Caco-2 (cell line): ENCODE results near the gene MTO1. TPM values are rescaled to one million over a fixed set of nuclear protein-coding genes. Genes with fewer than 3 reads are reported as not detected.

Source experiments
- BruUV-seq: library from RNA; stranded (reverse); fragments of 400-500 nt; replicated peaks from 2 replicates; lab custom pipeline; 2021; lab: Mats Ljungman, UMichigan
- CTCF ChIA-PET: fragments of 300-600 bp; sonication (Branson Sonifier 250); formaldehyde crosslinking; loops from one replicate; lab custom pipeline; 2022; ENCODE audit warnings: antibody characterized with exemption; lab: Charles Lee
- POLR2A ChIA-PET: fragments of 300-600 bp; sonication (Branson Sonifier 250); formaldehyde crosslinking; loops from one replicate; lab custom pipeline; 2022; ENCODE audit warnings: antibody characterized with exemption; lab: Charles Lee
- DNase-seq, 2 experiments: peaks; one replicate each; pipeline versions ENCODE4 v3.0.0 to v3.0.0-alpha.2; 2020 to 2022
- H3K27me3 ChIP-seq: replicated peaks from 2 replicates; pipeline ENCODE4 v1.6.0; 2011; ENCODE audit warnings: low read length; ENCODE audit not compliant: control insufficient read depth, insufficient read depth
- H3K36me3 ChIP-seq: 2 replicates; pipeline ENCODE4 v1.5.1; 2011; ENCODE audit warnings: low read length; ENCODE audit not compliant: control insufficient read depth, insufficient read depth
- H3K4me1 ChIP-seq: fragments of 250-450 bp; sonication (Bioruptor Pico); 2 replicates; pipeline ENCODE4 v1.5.1; 2020; ENCODE audit warnings: mild to moderate bottlenecking
- H3K4me3 ChIP-seq: 2 replicates; pipeline ENCODE4 v1.5.1; 2011; ENCODE audit warnings: low read depth, mild to moderate bottlenecking, control low read depth, low read length
- H3K9me3 ChIP-seq: fragments of 250-450 bp; sonication (Bioruptor Pico); 2 replicates; pipeline ENCODE4 v1.5.1; 2020; ENCODE audit warnings: mild to moderate bottlenecking, moderate library complexity
- H3K27ac Mint-ChIP-seq: one replicate; pipeline ENCODE4 v1.8.0; 2022; ENCODE audit warnings: mixed read lengths; ENCODE audit not compliant: unreplicated experiment
- H3K27me3 Mint-ChIP-seq: one replicate; pipeline ENCODE4 v1.8.0; 2022; ENCODE audit warnings: mixed read lengths; ENCODE audit not compliant: insufficient read depth, unreplicated experiment
- H3K36me3 Mint-ChIP-seq: one replicate; pipeline ENCODE4 v1.8.0; 2022; ENCODE audit warnings: mild to moderate bottlenecking, mixed read lengths; ENCODE audit not compliant: insufficient read depth, unreplicated experiment
- H3K4me1 Mint-ChIP-seq: one replicate; pipeline ENCODE4 v1.8.0; 2022; ENCODE audit warnings: low read depth, mixed read lengths; ENCODE audit not compliant: unreplicated experiment
- H3K4me3 Mint-ChIP-seq: one replicate; pipeline ENCODE4 v1.8.0; 2022; ENCODE audit warnings: mild to moderate bottlenecking, moderate library complexity, mixed read lengths; ENCODE audit not compliant: unreplicated experiment
- H3K9me3 Mint-ChIP-seq: one replicate; pipeline ENCODE4 v1.8.0; 2022; ENCODE audit warnings: mixed read lengths; ENCODE audit not compliant: unreplicated experiment
- intact Hi-C: fragments of 100-400 bp; cut with micrococcal nuclease; formaldehyde crosslinking; loops from one replicate; pipeline ENCODE4 v1.10.0; 2022; ENCODE audit not compliant: unreplicated experiment
- total RNA-seq: library from RNA; stranded (reverse); gene quantifications from 2 replicates; pipeline ENCODE4 v1.2.3, GENCODE V29; 2022
- TF ChIP-seq, protein P1 (sequence below), 2 experiments: fragments of 200-600 bp in 1 of 2; IDR thresholded peaks; 1 replicate in 1 of 2; 2 replicates in 1 of 2; pipeline versions ENCODE4 v1.5.1 to v1.8.0; 2011 to 2022; ENCODE audit warnings: antibody characterized with exemption in 1 of 2, control low read depth in 1 of 2, inconsistent platforms in 1 of 2, low read depth in 1 of 2, low read length in 1 of 2, mild to moderate bottlenecking in 1 of 2, moderate library complexity in 1 of 2; ENCODE audit not compliant: insufficient read depth in 1 of 2, severe bottlenecking in 1 of 2, unreplicated experiment in 1 of 2

MTO1 gene
- total RNA-seq, 1 experiment from 2014 or later, result 28.7 TPM

DNA sequence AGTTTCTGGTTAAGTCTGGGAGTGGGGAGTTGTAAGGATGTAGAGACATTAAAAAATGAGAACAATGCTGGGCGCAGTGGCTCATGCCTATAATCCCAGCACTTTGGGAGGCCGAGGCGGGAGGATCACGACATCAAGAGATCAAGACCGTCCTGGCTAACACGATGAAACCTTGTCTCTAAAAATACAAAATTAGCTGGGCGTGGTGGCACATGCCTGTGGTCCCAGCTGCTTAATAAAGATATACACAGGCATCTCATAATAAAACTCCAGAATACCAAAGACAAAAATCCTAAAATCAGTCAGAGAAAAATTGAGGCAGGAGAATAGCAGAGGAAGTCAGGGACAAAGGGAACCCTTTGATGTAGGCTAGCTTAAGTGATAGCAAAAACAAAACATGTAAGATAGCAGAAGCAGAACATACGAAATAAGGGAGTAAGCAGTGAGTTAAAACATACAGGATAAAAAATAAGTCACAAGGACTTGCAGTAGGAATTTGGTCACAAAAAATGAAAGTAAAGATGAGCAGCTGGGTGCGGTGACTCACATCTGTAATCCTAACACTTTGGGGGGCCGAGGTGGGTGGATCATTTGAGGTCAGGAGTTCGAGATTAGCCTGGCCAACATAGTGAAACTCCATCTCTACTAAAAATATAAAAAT, 43.3 kb upstream of the MTO1 start:
- BruUV-seq, result no TSS peak
- Mint-ChIP-seq H3K9me3 (no peaks in the 10 kb centered on the region), H3K27me3 (no peaks in the 10 kb centered on the region), H3K4me3 (no peak overlapping the region), H3K36me3 (peaks cover 39% of the 10 kb centered on the region), H3K4me1 (peaks cover 16% of the 10 kb centered on the region), H3K27ac (no peak overlapping the region)
- Histone ChIP-seq H3K4me3 (no peak overlapping the region), H3K9me3 (no peaks in the 10 kb centered on the region), H3K4me1 (peaks cover 13% of the 10 kb centered on the region), H3K36me3 (0 out of 2 replicates have a peak, but pooled peaks cover 1% of the 10 kb centered on the region), H3K27me3 (no peaks in the 10 kb centered on the region)
- intact Hi-C loops, result no loop called here
- ChIA-PET CTCF (no interaction called here), POLR2A (no interaction called here)
- DNase-seq, result no peak
- TF ChIP-seq, protein P1, sequence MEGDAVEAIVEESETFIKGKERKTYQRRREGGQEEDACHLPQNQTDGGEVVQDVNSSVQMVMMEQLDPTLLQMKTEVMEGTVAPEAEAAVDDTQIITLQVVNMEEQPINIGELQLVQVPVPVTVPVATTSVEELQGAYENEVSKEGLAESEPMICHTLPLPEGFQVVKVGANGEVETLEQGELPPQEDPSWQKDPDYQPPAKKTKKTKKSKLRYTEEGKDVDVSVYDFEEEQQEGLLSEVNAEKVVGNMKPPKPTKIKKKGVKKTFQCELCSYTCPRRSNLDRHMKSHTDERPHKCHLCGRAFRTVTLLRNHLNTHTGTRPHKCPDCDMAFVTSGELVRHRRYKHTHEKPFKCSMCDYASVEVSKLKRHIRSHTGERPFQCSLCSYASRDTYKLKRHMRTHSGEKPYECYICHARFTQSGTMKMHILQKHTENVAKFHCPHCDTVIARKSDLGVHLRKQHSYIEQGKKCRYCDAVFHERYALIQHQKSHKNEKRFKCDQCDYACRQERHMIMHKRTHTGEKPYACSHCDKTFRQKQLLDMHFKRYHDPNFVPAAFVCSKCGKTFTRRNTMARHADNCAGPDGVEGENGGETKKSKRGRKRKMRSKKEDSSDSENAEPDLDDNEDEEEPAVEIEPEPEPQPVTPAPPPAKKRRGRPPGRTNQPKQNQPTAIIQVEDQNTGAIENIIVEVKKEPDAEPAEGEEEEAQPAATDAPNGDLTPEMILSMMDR (IDR thresholded peaks at IDR 0.05; ENCODE audit: insufficient read depth in 1 of 2, low read depth in 1 of 2, low read length in 1 of 2, severe bottlenecking in 1 of 2, unreplicated experiment in 1 of 2), result no peak

DNA sequence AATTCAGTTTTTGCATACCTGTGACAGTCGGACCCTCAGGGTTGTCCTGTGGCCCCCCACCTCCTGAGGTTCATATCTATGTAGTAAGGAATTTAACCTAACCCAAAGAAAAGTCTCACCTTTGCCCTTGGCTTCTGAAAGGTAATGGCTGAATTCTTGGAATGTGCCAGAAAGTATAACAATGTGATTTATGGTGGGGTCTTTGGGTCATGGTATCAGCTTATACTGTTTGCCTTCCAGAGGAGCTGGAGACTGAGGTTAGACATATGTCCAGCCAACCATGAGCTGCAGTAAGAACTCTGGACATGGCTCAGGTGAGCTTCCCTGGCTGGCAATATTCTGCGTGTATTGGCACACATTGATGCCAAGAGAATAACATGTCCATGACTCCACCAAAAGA, 40.0 kb upstream of the MTO1 start:
- H3K27me3 Mint-ChIP-seq, result no peaks in the 10 kb centered on the region
- CTCF ChIA-PET, result interaction anchor here (0.6 to 1.0 kb wide), 2 partner anchors 40 to 102 kb away, joined by 3 to 4 read pairs; partner anchors contain the start of gene MTO1
- Histone ChIP-seq H3K36me3 (0 out of 2 replicates have a peak, but pooled peaks cover 1% of the 10 kb centered on the region), H3K9me3 (no peaks in the 10 kb centered on the region), H3K27me3 (no peaks in the 10 kb centered on the region), H3K4me1 (peaks cover 13% of the 10 kb centered on the region), H3K4me3 (no peak overlapping the region)
- intact Hi-C loops, result no loop called here
- TF ChIP-seq, protein P1 (IDR thresholded peaks at IDR 0.05; ENCODE audit: insufficient read depth in 1 of 2, low read depth in 1 of 2, low read length in 1 of 2, severe bottlenecking in 1 of 2, unreplicated experiment in 1 of 2), result no peak
- peaks cover 16% of the 10 kb centered on the region for H3K4me1 Mint-ChIP-seq
- no peaks in the 10 kb centered on the region for H3K9me3 Mint-ChIP-seq
- peaks cover 59% of the 10 kb centered on the region for H3K36me3 Mint-ChIP-seq
- peak in 1 of 2 experiments; percentile 26 for DNase-seq
- POLR2A ChIA-PET, result no interaction called here
- BruUV-seq, result no TSS peak
- H3K27ac Mint-ChIP-seq, result no peak overlapping the region
- H3K4me3 Mint-ChIP-seq, result peak overlapping the region; percentile 22

DNA sequence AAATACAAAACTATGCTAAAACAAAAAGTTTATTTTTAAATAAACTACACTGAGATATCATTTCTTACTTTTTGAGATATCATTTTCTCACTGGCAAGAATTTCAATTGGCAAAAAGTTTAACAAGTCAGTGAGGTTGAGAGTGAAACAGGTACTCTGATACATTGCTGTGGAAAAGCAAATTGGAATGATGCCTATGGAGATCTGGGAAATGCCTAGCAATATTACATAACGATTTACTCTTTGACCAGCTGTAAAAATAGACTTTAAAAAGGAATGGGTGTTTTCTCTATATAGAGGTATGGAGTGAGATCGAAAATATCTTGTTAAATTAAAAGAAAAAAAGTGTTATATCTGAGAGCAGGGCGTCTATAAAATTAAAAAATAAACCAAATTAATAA, 26.3 kb upstream of the MTO1 start:
- TF ChIP-seq, protein P1 (IDR thresholded peaks at IDR 0.05; ENCODE audit: insufficient read depth in 1 of 2, low read depth in 1 of 2, low read length in 1 of 2, severe bottlenecking in 1 of 2, unreplicated experiment in 1 of 2), result no peak
- H3K9me3 Mint-ChIP-seq, result no peaks in the 10 kb centered on the region

More for the DNA sequence above, 26.3 kb upstream of the MTO1 start:
- ChIA-PET CTCF (no interaction called here), POLR2A (no interaction called here)
- Histone ChIP-seq H3K4me1 (no peaks in the 10 kb centered on the region), H3K36me3 (no peaks in the 10 kb centered on the region; the same call in 1 of the 2 replicates), H3K4me3 (no peak overlapping the region), H3K9me3 (no peaks in the 10 kb centered on the region), H3K27me3 (no peaks in the 10 kb centered on the region)
- H3K36me3 Mint-ChIP-seq, result peaks cover 79% of the 10 kb centered on the region
- H3K27ac Mint-ChIP-seq, result no peak overlapping the region
- DNase-seq, result no peak
- H3K4me1 Mint-ChIP-seq, result peaks cover under 1% of the 10 kb centered on the region
- BruUV-seq, result no TSS peak
- H3K4me3 Mint-ChIP-seq, result no peak overlapping the region
- no peaks in the 10 kb centered on the region for H3K27me3 Mint-ChIP-seq
- intact Hi-C loops, result no loop called here
